ENCODE data around the gene DOCK1.

DOCK1 gene

DNA sequence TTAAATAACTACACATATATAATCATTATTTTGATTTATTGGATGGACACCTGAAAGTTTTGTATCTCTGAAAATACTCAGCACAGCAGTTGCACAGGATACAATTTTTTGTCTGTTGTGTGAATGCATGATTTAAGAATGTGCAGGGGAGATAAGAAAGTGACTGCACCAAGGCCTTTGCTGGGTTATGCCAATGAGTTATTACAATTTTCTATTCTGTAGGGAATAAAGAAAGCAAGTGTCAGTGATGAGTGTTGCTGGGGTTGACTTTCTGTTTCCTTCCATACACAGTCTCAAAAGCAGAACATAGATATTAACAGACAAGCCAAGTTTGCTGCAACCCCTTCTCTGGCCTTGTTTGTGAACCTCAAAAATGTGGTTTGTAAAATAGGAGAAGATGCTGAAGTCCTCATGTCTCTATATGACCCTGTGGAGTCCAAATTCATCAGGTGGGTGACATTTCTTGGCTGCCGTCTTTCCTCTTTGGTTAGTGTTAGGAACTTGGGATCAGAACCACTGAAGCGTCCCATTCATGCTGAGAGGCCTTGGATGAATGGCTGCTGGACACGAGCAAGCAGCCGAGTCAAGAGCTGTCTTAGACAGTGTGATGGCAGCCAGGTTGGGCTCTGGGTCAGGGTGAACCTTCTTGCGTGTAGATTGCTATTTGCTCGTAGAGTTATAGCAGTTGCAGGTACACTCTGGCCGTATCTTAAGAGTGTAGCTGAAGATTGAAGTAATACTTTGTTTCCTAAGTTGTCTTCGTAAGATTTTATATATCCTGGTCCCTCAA lies 92.8 kb downstream of the DOCK1 start:
- no peak for DNase-seq (ENCODE audit: low read depth, low spot score)
- H3K4me3 ChIP-seq (ENCODE audit: low read depth, low read length) = no peak overlapping the region
- in situ Hi-C loops (cut with HindIII; ENCODE audit: low sequenced_read_pairs) = no loop called here
- TF ChIP-seq, protein P1, sequence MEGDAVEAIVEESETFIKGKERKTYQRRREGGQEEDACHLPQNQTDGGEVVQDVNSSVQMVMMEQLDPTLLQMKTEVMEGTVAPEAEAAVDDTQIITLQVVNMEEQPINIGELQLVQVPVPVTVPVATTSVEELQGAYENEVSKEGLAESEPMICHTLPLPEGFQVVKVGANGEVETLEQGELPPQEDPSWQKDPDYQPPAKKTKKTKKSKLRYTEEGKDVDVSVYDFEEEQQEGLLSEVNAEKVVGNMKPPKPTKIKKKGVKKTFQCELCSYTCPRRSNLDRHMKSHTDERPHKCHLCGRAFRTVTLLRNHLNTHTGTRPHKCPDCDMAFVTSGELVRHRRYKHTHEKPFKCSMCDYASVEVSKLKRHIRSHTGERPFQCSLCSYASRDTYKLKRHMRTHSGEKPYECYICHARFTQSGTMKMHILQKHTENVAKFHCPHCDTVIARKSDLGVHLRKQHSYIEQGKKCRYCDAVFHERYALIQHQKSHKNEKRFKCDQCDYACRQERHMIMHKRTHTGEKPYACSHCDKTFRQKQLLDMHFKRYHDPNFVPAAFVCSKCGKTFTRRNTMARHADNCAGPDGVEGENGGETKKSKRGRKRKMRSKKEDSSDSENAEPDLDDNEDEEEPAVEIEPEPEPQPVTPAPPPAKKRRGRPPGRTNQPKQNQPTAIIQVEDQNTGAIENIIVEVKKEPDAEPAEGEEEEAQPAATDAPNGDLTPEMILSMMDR (IDR thresholded peaks at IDR 0.05; ENCODE audit: low read depth, low read length) = no peak

DNA sequence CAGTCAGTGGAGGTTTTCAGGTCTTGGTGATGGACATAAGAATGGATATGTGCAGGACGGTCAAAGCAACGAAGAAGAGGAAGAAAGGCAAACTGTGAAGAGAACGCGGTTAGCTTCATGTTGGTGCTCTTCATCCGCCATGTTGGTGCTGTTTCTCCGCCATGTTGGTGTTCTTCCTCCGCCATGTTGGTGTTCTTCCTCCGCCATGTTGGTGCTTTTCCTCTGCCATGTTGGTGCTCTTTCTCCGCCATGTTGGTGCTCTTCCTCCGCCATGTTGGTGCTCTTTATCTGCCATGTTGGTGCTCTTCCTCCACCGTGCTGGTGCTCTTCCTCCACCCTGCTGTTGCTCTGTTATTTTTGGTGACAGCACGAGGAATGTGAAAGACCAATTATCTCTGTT lies 95.4 kb downstream of the DOCK1 start:
- DNase-seq (ENCODE audit: low read depth, low spot score) = no peak
- H3K4me3 ChIP-seq (ENCODE audit: low read depth, low read length) = no peak overlapping the region
- in situ Hi-C loops (cut with HindIII; ENCODE audit: low sequenced_read_pairs) = no loop called here
- TF ChIP-seq, protein P1 (IDR thresholded peaks at IDR 0.05; ENCODE audit: low read depth, low read length) = no peak

DNA sequence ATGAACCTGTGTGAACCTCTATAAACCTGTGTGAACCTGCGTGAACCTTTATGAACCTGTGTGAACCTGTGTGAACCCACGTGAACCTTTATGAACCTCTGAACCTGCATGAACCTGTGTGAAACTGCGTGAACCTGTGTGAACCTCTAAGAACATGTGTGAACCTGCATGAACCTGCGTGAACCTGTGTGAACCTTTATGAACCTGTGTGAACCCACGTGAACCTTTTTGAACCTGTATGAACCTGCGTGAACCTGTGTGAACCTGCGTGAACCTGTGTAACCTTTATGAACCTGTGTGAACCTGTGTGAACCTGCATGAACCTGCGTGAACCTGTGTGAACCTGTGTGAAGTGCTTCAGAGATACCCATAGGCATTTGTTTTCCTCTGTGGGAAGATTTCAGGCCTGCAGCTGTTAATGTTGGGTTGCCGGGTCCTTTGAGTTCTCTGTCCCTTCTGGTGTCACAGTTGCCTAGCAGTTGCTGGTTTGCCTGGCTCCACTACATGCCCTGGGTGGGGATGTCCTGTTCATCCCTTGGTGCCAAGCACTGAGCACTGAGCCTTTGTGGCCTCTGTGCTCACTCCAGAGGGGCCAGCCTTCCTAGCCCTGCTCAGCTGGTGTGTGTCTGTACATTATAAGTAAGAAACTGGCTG lies 97.9 kb downstream of the DOCK1 start:
- TF ChIP-seq, protein P1 (IDR thresholded peaks at IDR 0.05; ENCODE audit: low read depth, low read length) = no peak
- no peak overlapping the region for H3K4me3 ChIP-seq (ENCODE audit: low read depth, low read length)
- in situ Hi-C loops (cut with HindIII; ENCODE audit: low sequenced_read_pairs) = no loop called here
- no peak for DNase-seq (ENCODE audit: low read depth, low spot score)

DNA sequence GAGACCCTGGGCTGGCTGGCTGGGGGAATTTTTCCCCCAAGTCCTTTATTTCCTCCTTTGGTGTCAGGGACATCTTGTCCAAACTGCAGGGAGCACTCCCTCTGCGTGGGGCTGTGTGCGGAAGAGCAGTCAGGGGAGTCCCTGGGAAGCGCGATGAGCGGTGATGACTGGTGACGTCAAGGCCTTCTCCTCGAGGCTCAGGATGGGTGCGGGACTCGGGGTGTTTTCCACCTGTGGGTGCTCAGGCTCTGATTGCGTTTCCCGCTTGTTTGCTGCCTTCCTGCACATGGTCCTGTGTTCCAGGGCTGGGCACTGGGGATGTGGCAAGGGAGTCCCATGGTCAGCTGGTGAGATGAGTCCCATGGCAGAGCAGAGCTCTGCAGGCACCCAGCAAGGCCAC lies 101.2 kb downstream of the DOCK1 start:
- DNase-seq (ENCODE audit: low read depth, low spot score) = no peak
- TF ChIP-seq, protein P1 (IDR thresholded peaks at IDR 0.05; ENCODE audit: low read depth, low read length) = no peak
- in situ Hi-C loops (cut with HindIII; ENCODE audit: low sequenced_read_pairs) = no loop called here
- no peak overlapping the region for H3K4me3 ChIP-seq (ENCODE audit: low read depth, low read length)

DNA sequence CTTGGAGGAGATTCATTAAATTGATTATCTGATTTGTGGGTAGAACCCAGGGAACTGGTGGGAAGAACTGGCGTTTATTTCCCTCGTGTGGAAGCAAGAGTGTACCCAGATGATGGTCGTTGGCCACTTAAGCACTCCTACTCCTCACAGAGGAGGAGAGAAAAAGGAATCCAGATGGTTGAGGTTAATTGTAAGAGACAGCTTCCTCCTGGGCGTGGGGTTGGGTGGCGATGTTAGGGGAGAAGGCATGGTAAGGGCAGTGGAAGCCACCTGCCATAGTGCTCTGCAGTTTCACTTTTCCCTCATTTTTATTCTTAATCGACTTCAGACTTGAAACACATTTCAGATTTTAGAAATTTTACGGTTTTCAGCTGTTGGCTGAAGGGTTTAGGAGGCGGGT lies 104.1 kb downstream of the DOCK1 start:
- H3K4me3 ChIP-seq (ENCODE audit: low read depth, low read length) = no peak overlapping the region
- no peak for DNase-seq (ENCODE audit: low read depth, low spot score)
- in situ Hi-C loops (cut with HindIII; ENCODE audit: low sequenced_read_pairs) = no loop called here
- TF ChIP-seq, protein P1 (IDR thresholded peaks at IDR 0.05; ENCODE audit: low read depth, low read length) = no peak

DNA sequence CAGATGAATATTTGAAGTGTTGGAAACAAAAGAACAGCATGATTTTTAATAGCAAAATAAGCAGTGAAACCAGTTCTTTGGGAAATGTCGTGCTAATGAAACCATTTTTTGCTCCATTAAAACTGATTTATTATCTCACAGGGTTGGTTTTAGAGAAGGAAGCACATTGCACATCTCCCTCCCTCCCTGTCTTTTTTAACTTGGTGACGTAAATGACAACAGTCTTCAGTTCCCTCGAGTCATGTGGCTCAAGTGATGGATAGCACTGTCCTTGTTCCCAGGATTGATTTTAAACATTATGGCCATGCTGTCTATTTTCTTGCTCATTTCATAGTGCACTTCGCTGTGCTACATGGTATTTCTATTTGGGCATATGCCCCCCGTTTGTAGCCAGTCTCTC lies 105.9 kb downstream of the DOCK1 start:
- in situ Hi-C loops (cut with HindIII; ENCODE audit: low sequenced_read_pairs) = no loop called here
- no peak overlapping the region for H3K4me3 ChIP-seq (ENCODE audit: low read depth, low read length)
- TF ChIP-seq, protein P1 (IDR thresholded peaks at IDR 0.05; ENCODE audit: low read depth, low read length) = no peak
- no peak for DNase-seq (ENCODE audit: low read depth, low spot score)
